MCF 10A (cell line): ENCODE results near the gene ZNF580. TPM values are rescaled to one million over a fixed set of nuclear protein-coding genes. Genes with fewer than 3 reads are reported as not detected.

Source experiments
- BruUV-seq: library from RNA; stranded (reverse); fragments of 400-500 nt; replicated peaks from 2 replicates; lab custom pipeline; 2021; lab: Mats Ljungman, UMichigan
- CTCF ChIA-PET: fragments of 300-600 bp; sonication (Branson Sonifier 250); formaldehyde crosslinking; extraction: SDS; loops from one replicate; lab custom pipeline; 2021; ENCODE audit warnings: antibody characterized with exemption, inconsistent platforms; lab: Yijun Ruan, JAX
- POLR2A ChIA-PET: fragments of 300-600, 350-650 bp; sonication (Branson Sonifier 250); formaldehyde crosslinking; extraction: SDS; loops from one replicate; lab custom pipeline; 2020; ENCODE audit warnings: antibody characterized with exemption, inconsistent platforms; lab: Yijun Ruan, JAX
- DNase-seq: peaks from one replicate; pipeline ENCODE4 v3.0.0-alpha.2; 2018; ENCODE audit not compliant: unreplicated experiment
- H3K27ac Mint-ChIP-seq: one replicate; pipeline ENCODE4 v1.8.0; 2022; ENCODE audit warnings: mild to moderate bottlenecking, low read depth, mixed read lengths; ENCODE audit not compliant: unreplicated experiment
- H3K27me3 Mint-ChIP-seq: one replicate; pipeline ENCODE4 v1.8.0; 2022; ENCODE audit warnings: mixed read lengths; ENCODE audit not compliant: insufficient read depth, unreplicated experiment
- H3K36me3 Mint-ChIP-seq: one replicate; pipeline ENCODE4 v1.8.0; 2022; ENCODE audit warnings: mild to moderate bottlenecking, moderate library complexity, mixed read lengths; ENCODE audit not compliant: insufficient read depth, unreplicated experiment
- H3K4me1 Mint-ChIP-seq: one replicate; pipeline ENCODE4 v1.8.0; 2022; ENCODE audit warnings: mixed read lengths; ENCODE audit not compliant: insufficient read depth, unreplicated experiment
- H3K4me3 Mint-ChIP-seq: one replicate; pipeline ENCODE4 v1.8.0; 2022; ENCODE audit warnings: mild to moderate bottlenecking, moderate library complexity, mixed read lengths; ENCODE audit not compliant: unreplicated experiment
- H3K9me3 Mint-ChIP-seq: one replicate; pipeline ENCODE4 v1.8.0; 2022; ENCODE audit warnings: mixed read lengths; ENCODE audit not compliant: unreplicated experiment
- intact Hi-C: fragments of 100-400 bp; cut with micrococcal nuclease; formaldehyde crosslinking; loops from 2 replicates; pipeline ENCODE4 v1.14.1; 2022
- total RNA-seq: library from RNA; stranded (reverse); gene quantifications from 2 replicates; pipeline ENCODE4 v1.2.3, GENCODE V29; 2022
- TF ChIP-seq, protein P1 (sequence below): fragments of 200-600 bp; IDR thresholded peaks from one replicate; pipeline ENCODE4 v1.8.0; 2022; ENCODE audit warnings: antibody characterized with exemption, mild to moderate bottlenecking; ENCODE audit not compliant: unreplicated experiment

ZNF580 gene
- total RNA-seq, 1 experiment from 2014 or later = 44.9 TPM

DNA sequence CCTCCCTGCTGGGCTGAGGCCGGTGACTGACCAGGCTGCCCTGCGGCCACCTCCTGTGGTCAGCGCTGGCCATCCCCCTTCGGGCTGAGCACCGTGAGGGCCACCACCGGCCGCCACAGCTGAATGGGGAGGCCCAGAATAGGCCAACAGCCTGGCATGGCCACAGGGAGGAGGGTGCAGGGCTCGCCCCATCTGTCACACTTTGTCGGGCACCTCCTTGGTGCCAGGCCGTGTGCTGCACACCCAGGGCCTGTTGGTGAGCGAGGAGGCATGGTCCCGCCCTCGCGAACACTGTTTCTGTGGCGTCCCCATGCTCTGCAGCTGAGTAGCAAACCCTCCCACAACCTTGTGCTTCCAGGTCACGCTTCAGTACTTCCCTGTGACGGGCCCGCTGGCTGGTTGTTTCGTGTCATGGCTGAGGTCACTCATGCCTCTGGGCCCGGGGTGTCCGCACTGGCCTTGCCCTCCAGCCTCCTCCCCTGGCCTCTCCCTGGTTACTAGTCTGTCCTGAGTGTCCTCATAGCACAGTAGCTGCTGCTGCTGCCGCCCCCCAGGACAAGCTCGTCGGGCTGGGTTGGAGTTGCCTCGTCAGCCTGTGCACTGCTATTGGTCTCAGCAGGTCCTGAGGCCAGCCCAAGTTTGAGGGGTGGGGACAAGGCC lies 49.4 kb downstream of the ZNF580 start:
- no peaks in the 10 kb centered on the region for H3K9me3 Mint-ChIP-seq
- POLR2A ChIA-PET = no interaction called here
- TF ChIP-seq, protein P1, sequence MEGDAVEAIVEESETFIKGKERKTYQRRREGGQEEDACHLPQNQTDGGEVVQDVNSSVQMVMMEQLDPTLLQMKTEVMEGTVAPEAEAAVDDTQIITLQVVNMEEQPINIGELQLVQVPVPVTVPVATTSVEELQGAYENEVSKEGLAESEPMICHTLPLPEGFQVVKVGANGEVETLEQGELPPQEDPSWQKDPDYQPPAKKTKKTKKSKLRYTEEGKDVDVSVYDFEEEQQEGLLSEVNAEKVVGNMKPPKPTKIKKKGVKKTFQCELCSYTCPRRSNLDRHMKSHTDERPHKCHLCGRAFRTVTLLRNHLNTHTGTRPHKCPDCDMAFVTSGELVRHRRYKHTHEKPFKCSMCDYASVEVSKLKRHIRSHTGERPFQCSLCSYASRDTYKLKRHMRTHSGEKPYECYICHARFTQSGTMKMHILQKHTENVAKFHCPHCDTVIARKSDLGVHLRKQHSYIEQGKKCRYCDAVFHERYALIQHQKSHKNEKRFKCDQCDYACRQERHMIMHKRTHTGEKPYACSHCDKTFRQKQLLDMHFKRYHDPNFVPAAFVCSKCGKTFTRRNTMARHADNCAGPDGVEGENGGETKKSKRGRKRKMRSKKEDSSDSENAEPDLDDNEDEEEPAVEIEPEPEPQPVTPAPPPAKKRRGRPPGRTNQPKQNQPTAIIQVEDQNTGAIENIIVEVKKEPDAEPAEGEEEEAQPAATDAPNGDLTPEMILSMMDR = no peak
- H3K4me3 Mint-ChIP-seq = no peak overlapping the region
- no peaks in the 10 kb centered on the region for H3K27me3 Mint-ChIP-seq
- BruUV-seq = no TSS peak
- H3K36me3 Mint-ChIP-seq = peaks cover 49% of the 10 kb centered on the region
- CTCF ChIA-PET = no interaction called here
- DNase-seq = no peak
- H3K27ac Mint-ChIP-seq = no peak overlapping the region
- no peaks in the 10 kb centered on the region for H3K4me1 Mint-ChIP-seq
- intact Hi-C loops = no loop called here

DNA sequence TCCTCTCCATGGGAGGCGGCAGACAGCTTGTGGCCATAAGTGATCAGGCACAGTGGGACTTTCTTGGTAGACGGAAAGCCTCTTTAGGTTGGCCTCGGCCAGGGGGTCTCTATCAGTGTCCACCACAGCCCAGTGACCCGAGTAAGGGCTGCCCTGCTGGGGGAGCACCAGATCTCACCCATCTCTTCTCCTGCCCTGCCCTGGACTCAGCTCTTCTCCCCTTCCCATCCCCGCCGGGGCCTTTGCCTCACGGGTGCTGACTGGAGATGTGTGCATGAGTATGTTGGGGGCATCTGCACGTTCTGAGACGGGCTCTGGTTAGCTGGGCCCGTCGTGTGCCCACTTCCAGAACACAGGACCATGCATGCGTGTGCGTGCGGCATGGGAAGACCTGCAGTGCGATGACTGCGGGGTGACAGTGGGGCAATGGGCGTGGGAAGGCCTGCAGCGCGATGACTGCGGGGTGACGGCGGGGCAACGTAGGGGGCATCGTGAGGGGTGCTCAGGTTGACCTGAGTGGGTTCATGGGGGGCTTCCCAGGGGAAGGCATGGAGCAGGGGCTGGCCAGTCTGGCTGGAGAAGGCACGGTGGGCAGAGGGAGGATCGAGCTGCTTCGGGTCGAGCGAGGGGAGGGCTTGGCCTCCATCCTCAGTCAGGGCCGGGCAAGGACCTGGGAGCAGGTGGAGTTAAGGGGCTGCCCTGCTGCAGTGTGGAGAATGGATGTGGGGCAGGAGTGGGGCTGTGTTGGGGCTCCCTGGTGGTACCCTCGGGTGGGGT lies 50.2 kb downstream of the ZNF580 start:
- Mint-ChIP-seq H3K4me3 (no peak overlapping the region), H3K27me3 (no peaks in the 10 kb centered on the region), H3K4me1 (no peaks in the 10 kb centered on the region), H3K36me3 (peaks cover 49% of the 10 kb centered on the region), H3K27ac (no peak overlapping the region), H3K9me3 (no peaks in the 10 kb centered on the region)
- BruUV-seq = no TSS peak
- POLR2A ChIA-PET = no interaction called here
- intact Hi-C loops = no loop called here
- no peak for DNase-seq
- TF ChIP-seq, protein P1 = no peak
- CTCF ChIA-PET = interaction anchor here (0.6 kb wide), 1 partner anchor 13 kb away, joined by 4 read pairs; no protein-coding TSS in a partner anchor

DNA sequence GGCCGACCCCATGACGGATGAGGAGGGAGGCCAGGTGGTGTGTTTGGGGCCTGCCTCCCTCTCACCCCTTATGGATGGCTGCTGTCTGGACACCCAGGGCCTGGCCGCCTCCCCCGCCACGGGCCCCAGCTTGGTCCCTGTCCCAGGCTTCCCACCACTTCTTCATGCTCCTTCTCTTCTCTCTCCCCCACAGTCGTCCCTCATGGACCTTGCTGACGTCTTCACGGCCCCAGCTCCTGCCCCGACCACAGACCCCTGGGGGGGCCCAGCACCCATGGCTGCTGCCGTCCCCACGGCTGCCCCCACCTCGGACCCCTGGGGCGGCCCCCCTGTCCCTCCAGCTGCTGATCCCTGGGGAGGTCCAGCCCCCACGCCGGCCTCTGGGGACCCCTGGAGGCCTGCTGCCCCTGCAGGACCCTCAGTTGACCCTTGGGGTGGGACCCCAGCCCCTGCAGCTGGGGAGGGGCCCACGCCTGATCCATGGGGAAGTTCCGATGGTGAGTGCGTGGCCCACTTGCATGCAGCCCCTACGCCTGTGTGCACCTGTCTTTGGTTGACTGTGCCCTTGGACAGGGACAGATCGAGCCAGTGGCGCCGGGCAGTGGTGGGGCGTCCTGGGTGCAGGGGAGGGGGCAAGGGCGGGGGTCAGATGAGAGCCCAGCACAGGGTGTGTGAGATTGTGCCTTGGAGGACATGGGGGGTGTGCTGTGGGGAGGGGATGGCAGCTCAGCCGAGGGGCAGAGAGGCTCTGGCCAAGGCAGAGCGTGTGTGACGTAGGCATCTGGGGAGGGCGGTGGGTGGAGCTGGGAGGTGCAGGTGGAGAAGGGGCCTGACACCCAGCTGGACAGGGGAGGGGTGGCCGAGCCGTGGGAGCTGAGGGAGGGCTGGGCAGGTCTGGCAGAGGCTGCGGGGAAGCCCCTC lies 51.0 kb downstream of the ZNF580 start:
- intact Hi-C loops = no loop called here
- H3K4me3 Mint-ChIP-seq = no peak overlapping the region
- CTCF ChIA-PET = interaction anchor here (0.6 to 0.9 kb wide), 2 partner anchors 11 to 12 kb away, joined by 3 to 4 read pairs; no protein-coding TSS in a partner anchor
- H3K27me3 Mint-ChIP-seq = no peaks in the 10 kb centered on the region
- H3K4me1 Mint-ChIP-seq = no peaks in the 10 kb centered on the region
- TF ChIP-seq, protein P1 = no peak
- no peak for DNase-seq
- BruUV-seq = no TSS peak
- H3K9me3 Mint-ChIP-seq = no peaks in the 10 kb centered on the region
- POLR2A ChIA-PET = no interaction called here
- peaks cover 49% of the 10 kb centered on the region for H3K36me3 Mint-ChIP-seq
- H3K27ac Mint-ChIP-seq = no peak overlapping the region

DNA sequence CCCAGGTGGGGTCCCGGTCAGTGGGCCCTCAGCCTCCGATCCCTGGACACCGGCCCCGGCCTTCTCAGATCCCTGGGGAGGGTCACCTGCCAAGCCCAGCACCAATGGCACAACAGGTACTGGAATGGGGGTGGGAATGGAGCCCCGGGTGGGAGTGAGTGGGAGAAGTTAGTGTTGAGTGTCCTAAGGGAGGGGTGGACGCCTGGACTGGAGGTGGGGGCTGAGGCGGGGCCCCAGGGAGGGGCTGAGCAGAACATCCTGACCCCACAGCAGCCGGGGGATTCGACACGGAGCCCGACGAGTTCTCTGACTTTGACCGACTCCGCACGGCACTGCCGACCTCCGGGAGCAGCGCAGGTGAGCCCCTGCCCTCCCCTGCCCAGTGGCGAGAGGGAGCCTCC lies 51.9 kb downstream of the ZNF580 start:
- ChIA-PET CTCF (interaction anchor here (0.9 kb wide), 1 partner anchor 10 kb away, joined by 3 read pairs; no protein-coding TSS in a partner anchor), POLR2A (no interaction called here)
- no peak for DNase-seq
- Mint-ChIP-seq H3K4me3 (no peak overlapping the region), H3K4me1 (no peaks in the 10 kb centered on the region), H3K9me3 (no peaks in the 10 kb centered on the region), H3K36me3 (peaks cover 56% of the 10 kb centered on the region), H3K27me3 (no peaks in the 10 kb centered on the region), H3K27ac (no peak overlapping the region)
- no TSS peak for BruUV-seq
- TF ChIP-seq, protein P1 = no peak
- intact Hi-C loops = no loop called here
